Erythroblast (primary cell): ENCODE data around the gene RBM15.

Source experiments
- GATA1 ChIP-seq: IDR thresholded peaks from 2 replicates; pipeline ENCODE4 v1.6.1; 2011; ENCODE audit warnings: low read depth, mild to moderate bottlenecking, control low read depth, low read length, moderate library complexity
- POLR2A ChIP-seq: IDR thresholded peaks from 2 replicates; pipeline ENCODE4 v1.6.1; 2011; ENCODE audit warnings: mild to moderate bottlenecking, low read length

- TF ChIP-seq POLR2A (no peak), GATA1 (no peak)
Measured at GRCh38 chr1:110321846-110322245, 17.3 kb upstream of the RBM15 start.
